K562 (cell line): ENCODE measurements around the gene SEMA6B. TPM values are rescaled to one million over a fixed set of nuclear protein-coding genes. Genes with fewer than 3 reads are reported as not detected.
A peak's percentile ranks its signal among the peaks of the same experiment; 100 is the strongest.

Experiments used
- ATAC-seq: fragments of 200-7000 bp; cut with Tn5 transposase; 3 replicates; pipeline ENCODE4 v1.9.1; 2020; ENCODE audit warnings: moderate library complexity
- BruUV-seq: library from RNA; stranded (reverse); fragments of 400-500 nt; replicated peaks from 2 replicates; lab custom pipeline; 2021; lab: Mats Ljungman, UMichigan
- CTCF ChIA-PET: fragments of 300-600 bp; formaldehyde crosslinking; extraction: SDS; loops from one replicate; lab custom pipeline; 2021; ENCODE audit warnings: low intra/inter-chr PET ratio; lab: Yijun Ruan, JAX
- POLR2A ChIA-PET: fragments of 300-600, 350-650 bp; sonication (Branson Sonifier 250); formaldehyde crosslinking; extraction: SDS; loops from one replicate; lab custom pipeline; 2021; ENCODE audit warnings: antibody characterized with exemption, inconsistent platforms; lab: Yijun Ruan, JAX
- DNase-seq, 4 experiments: peaks; one replicate each; pipeline versions ENCODE4 v3.0.0 to v3.0.0-alpha.2; 2011 to 2018; ENCODE audit warnings: low spot score in 3 of 4, mixed read lengths in 3 of 4; ENCODE audit errors: extremely low read depth in 1 of 4
- FAIRE-seq: peaks from 2 replicates; lab custom pipeline; 2011; peaks lifted over from hg19 to GRCh38; lab: Jason Lieb, UNC
- H2AFZ ChIP-seq: 2 replicates; pipeline ENCODE4 v1.6.0; 2011; ENCODE audit warnings: low read depth, low read length, control low read depth, inconsistent platforms
- H3K27ac ChIP-seq: fragments of 200-600 bp; 3 replicates; pipeline ENCODE4 v1.8.0; 2011; ENCODE audit warnings: low read depth, mild to moderate bottlenecking, control low read depth, inconsistent platforms, low read length, moderate library complexity, mixed read lengths; ENCODE audit errors: extremely low read depth
- H3K27me3 ChIP-seq, 2 experiments: fragments of 300-600 bp in 1 of 2; 2 replicates in 1 of 2; 3 replicates in 1 of 2; pipeline versions ENCODE4 v1.6.0 to v1.8.0; 2011; ENCODE audit warnings: inconsistent platforms in 2 of 2, low read length in 2 of 2, mild to moderate bottlenecking in 1 of 2, mixed read lengths in 1 of 2, moderate library complexity in 1 of 2; ENCODE audit not compliant: control insufficient read depth in 2 of 2, insufficient read depth in 2 of 2
- H3K36me3 ChIP-seq: fragments of 300-600 bp; 3 replicates; pipeline ENCODE4 v1.8.0; 2011; ENCODE audit warnings: mild to moderate bottlenecking, low read length, inconsistent platforms; ENCODE audit not compliant: control insufficient read depth, insufficient read depth
- H3K4me1 ChIP-seq, 2 experiments: fragments of 200-600 bp in 1 of 2; replicated peaks in 1 of 2; 2 replicates in 1 of 2; 3 replicates in 1 of 2; pipeline versions ENCODE4 v1.5.1 to v1.8.0; 2011; ENCODE audit warnings: inconsistent platforms in 2 of 2, low read length in 2 of 2, mild to moderate bottlenecking in 1 of 2, mixed read lengths in 1 of 2, moderate library complexity in 1 of 2; ENCODE audit not compliant: control insufficient read depth in 2 of 2, insufficient read depth in 2 of 2
- H3K4me2 ChIP-seq: 2 replicates; pipeline ENCODE4 v1.6.1; 2011; ENCODE audit warnings: low read length, control low read depth, inconsistent platforms, mixed read lengths; ENCODE audit not compliant: insufficient read depth
- H3K4me3 ChIP-seq: fragments of 200-600 bp; sonication (generic), shearing (Covaris generic); 2 replicates; pipeline ENCODE4 v1.5.1; 2016; ENCODE audit warnings: control low read depth, inconsistent platforms
- H3K79me2 ChIP-seq: fragments of 200-600 bp; 3 replicates; pipeline ENCODE4 v1.8.0; 2011; ENCODE audit warnings: low read length, inconsistent platforms; ENCODE audit not compliant: control insufficient read depth, insufficient read depth
- H3K9ac ChIP-seq, 2 experiments: 2 replicates each; pipeline versions ENCODE4 v1.6.0 to v1.6.1; 2011; ENCODE audit warnings: low read depth in 2 of 2, low read length in 2 of 2, control low read depth in 1 of 2, inconsistent platforms in 1 of 2, mild to moderate bottlenecking in 1 of 2, mixed read lengths in 1 of 2; ENCODE audit not compliant: insufficient read depth in 1 of 2
- H3K9me1 ChIP-seq: one replicate; pipeline ENCODE4 v1.6.0; 2011; ENCODE audit warnings: inconsistent platforms, mild to moderate bottlenecking, low read length, moderate library complexity; ENCODE audit not compliant: control insufficient read depth, insufficient read depth
- H3K9me3 ChIP-seq: replicated peaks from 2 replicates; pipeline ENCODE4 v1.5.1; 2011; ENCODE audit warnings: low read depth, low read length, inconsistent platforms; ENCODE audit not compliant: control insufficient read depth, insufficient read depth
- H4K20me1 ChIP-seq: replicated peaks from 2 replicates; pipeline ENCODE4 v1.6.1; 2011; ENCODE audit warnings: low read length, inconsistent platforms, mixed read lengths; ENCODE audit not compliant: control insufficient read depth, insufficient read depth
- CREB1 ChIP-seq, 2 experiments: sonication (generic) in 1 of 2; formaldehyde crosslinking in 1 of 2; IDR thresholded peaks; 2 replicates each; pipeline versions ENCODE4 v1.6.1 to v1.8.0; 2012 to 2022; ENCODE audit warnings: inconsistent platforms in 1 of 2, mild to moderate bottlenecking in 1 of 2, missing genetic modification reagents in 1 of 2, moderate library complexity in 1 of 2
- CTBP1 ChIP-seq: fragments of 450-650 bp; IDR thresholded peaks from 2 replicates; pipeline ENCODE4 v1.6.1; 2016; ENCODE audit warnings: borderline replicate concordance
- DACH1 ChIP-seq: fragments of 450-650 bp; IDR thresholded peaks from 2 replicates; pipeline ENCODE4 v1.6.1; 2018; ENCODE audit not compliant: partially characterized antibody
- MAZ ChIP-seq, 2 experiments: fragments of 450-650 bp in 1 of 2; sonication (generic) in 1 of 2; formaldehyde crosslinking; IDR thresholded peaks in 1 of 2; conservative IDR thresholded peaks in 1 of 2; 2 replicates each; pipeline versions ENCODE4 v1.4.0 to v1.5.0; 2020; ENCODE audit warnings: mild to moderate bottlenecking in 1 of 2, missing genetic modification reagents in 1 of 2
- MYBL2 ChIP-seq, 2 experiments: fragments of 450-650 bp in 1 of 2; sonication (generic) in 1 of 2; formaldehyde crosslinking in 1 of 2; IDR thresholded peaks; 2 replicates each; pipeline versions ENCODE4 v1.6.1 to v1.8.1; 2017 to 2022; ENCODE audit warnings: borderline replicate concordance in 1 of 2, inconsistent platforms in 1 of 2, low read depth in 1 of 2, mild to moderate bottlenecking in 1 of 2, missing genetic modification reagents in 1 of 2, moderate library complexity in 1 of 2
- RAD21 ChIP-seq, 2 experiments: fragments of 250-450 bp in 1 of 2; fragments of 450-650 bp in 1 of 2; sonication (Bioruptor Pico) in 1 of 2; formaldehyde crosslinking in 1 of 2; IDR thresholded peaks in 1 of 2; conservative IDR thresholded peaks in 1 of 2; 2 replicates each; pipeline versions ENCODE4 v1.4.0 to v1.8.0; 2020 to 2022; ENCODE audit warnings: mild to moderate bottlenecking in 2 of 2, moderate library complexity in 1 of 2
- RBM25 ChIP-seq: fragments of 200-400 bp; formaldehyde crosslinking; IDR thresholded peaks from 2 replicates; pipeline ENCODE4 v1.6.1; 2018; ENCODE audit warnings: low read length, low read depth, moderate library complexity; ENCODE audit not compliant: severe bottlenecking
- SMARCA4 ChIP-seq: fragments of 450-650 bp; IDR thresholded peaks from 2 replicates; pipeline ENCODE4 v1.6.1; 2016
- ZFP36 ChIP-seq: fragments of 150-350 bp; IDR thresholded peaks from 2 replicates; pipeline ENCODE4 v1.6.1; 2018; ENCODE audit warnings: low read length, low read depth; ENCODE audit not compliant: partially characterized antibody
- WGBS: fragments of 100-300 bp; shearing (Covaris generic); methylation state at CpG from one replicate; pipeline ENCODE4 v1.1.6; 2016; ENCODE audit warnings: low coverage, mixed read lengths; ENCODE audit not compliant: insufficient coverage; ENCODE audit errors: missing lambda C conversion rate; 5-methylcytosine and 5-hydroxymethylcytosine counted together
- in situ Hi-C: fragments of 300-500 bp; cut with MboI; formaldehyde crosslinking; loops from 4 replicates; pipeline ENCODE4 v1.15.0; 2018; ENCODE audit warnings: inconsistent platforms, mixed read lengths
- intact Hi-C: fragments of 100-400 bp; cut with micrococcal nuclease; formaldehyde crosslinking; loops from 2 replicates; pipeline ENCODE4 v1.14.2; 2022
- polyA plus RNA-seq, 8 experiments: library from polyadenylated mRNA; depleted of rRNA in 4 of 8; stranded (reverse) in 5 of 8; unstranded in 3 of 8; fragments of >200 nt; fragmentation: Nextera tagmentation in 2 of 8; fragmentation: Illumina TruSeq in 1 of 8; extraction: Ambion mirVana in 2 of 8; extraction: Trizol in 1 of 8; gene quantifications; 2 replicates each; pipeline versions ENCODE4 v1.2.1 to v1.2.3, GENCODE V29; 2011 to 2014; ENCODE audit warnings: inconsistent platforms in 1 of 8, missing spikeins in 1 of 8
- total RNA-seq, 7 experiments: library from RNA; depleted of rRNA in 6 of 7; stranded (reverse); fragments of >200 nt in 6 of 7; fragmentation: Illumina TruSeq in 2 of 7; extraction: Trizol in 2 of 7; gene quantifications; 2 replicates each; pipeline versions ENCODE4 v1.2.1 to v1.2.3, GENCODE V29; 2011 to 2021; ENCODE audit warnings: low replicate concordance in 1 of 7
- TF ChIP-seq, protein P1 (sequence below): sonication (generic); formaldehyde crosslinking; IDR thresholded peaks from 2 replicates; pipeline ENCODE4 v1.8.0; 2022; ENCODE audit warnings: mild to moderate bottlenecking, missing genetic modification reagents, borderline replicate concordance
- TF ChIP-seq, protein P2 (sequence below), 2 experiments: fragments of 250-450 bp in 1 of 2; fragments of 450-650 bp in 1 of 2; sonication (Bioruptor Pico) in 1 of 2; IDR thresholded peaks; 2 replicates each; pipeline versions ENCODE4 v1.6.1 to v1.8.0; 2016 to 2021; ENCODE audit warnings: mild to moderate bottlenecking in 2 of 2, moderate library complexity in 2 of 2, missing compliant biosample characterization in 1 of 2, missing genetic modification characterization in 1 of 2

Gene SEMA6B
- total and polyA plus RNA-seq, 9 of the 15 experiments (the other 6 are each of a cell fraction or from before 2014, with no cell fraction given): 0.65 to 4.6 (median 2.5) TPM; not detected in 2

- in situ Hi-C loops (no loop called here), intact Hi-C loops (no loop called here)
- Histone ChIP-seq H3K9me3 (no peaks in the 10 kb centered on the region), H2AFZ (peak overlapping the region; percentile 85), H3K9me1 (no peaks in the 10 kb centered on the region), H3K27me3 (no peaks in the 10 kb centered on the region), H3K4me2 (peak overlapping the region; percentile 54; the same call in 1 of the 2 replicates), H3K79me2 (no peaks in the 10 kb centered on the region), H4K20me1 (no peaks in the 10 kb centered on the region), H3K36me3 (no peaks in the 10 kb centered on the region), H3K4me1 (peaks cover 0 to 6% of the 10 kb centered on the region in 2 experiments; a peak in 2 of 5 replicates), H3K9ac (peak overlapping the region in 1 of 2 experiments; percentile 31; a peak in 1 of 4 replicates), H3K27ac (no peak overlapping the region), H3K4me3 (no peak overlapping the region)
- WGBS: 39% methylated on average over 11 of the region's 11 CpGs
- FAIRE-seq (peak; percentile 81), ATAC-seq (peak; percentile 94), DNase-seq (peak; percentile 65 to 77 (median 73))
- no TSS peak for BruUV-seq
- ChIA-PET POLR2A (interaction anchor here (0.9 to 1.0 kb wide), 2 partner anchors 19 to 33 kb away, joined by 3 read pairs; no protein-coding TSS in a partner anchor), CTCF (no interaction called here)
- TF ChIP-seq MAZ (CRISPR knock-in tag; conservative IDR thresholded peaks at IDR 0.05 in 1 of 2, IDR thresholded peaks at IDR 0.05 in 1 of 2): 0 out of 4 replicates have a peak, but pooled peaks of 1 of the 2 experiments have one; percentile 29
- TF ChIP-seq SMARCA4: no peak
- TF ChIP-seq CTBP1: peak; percentile 24; the same call in 1 of the 2 replicates
- TF ChIP-seq, protein P1, sequence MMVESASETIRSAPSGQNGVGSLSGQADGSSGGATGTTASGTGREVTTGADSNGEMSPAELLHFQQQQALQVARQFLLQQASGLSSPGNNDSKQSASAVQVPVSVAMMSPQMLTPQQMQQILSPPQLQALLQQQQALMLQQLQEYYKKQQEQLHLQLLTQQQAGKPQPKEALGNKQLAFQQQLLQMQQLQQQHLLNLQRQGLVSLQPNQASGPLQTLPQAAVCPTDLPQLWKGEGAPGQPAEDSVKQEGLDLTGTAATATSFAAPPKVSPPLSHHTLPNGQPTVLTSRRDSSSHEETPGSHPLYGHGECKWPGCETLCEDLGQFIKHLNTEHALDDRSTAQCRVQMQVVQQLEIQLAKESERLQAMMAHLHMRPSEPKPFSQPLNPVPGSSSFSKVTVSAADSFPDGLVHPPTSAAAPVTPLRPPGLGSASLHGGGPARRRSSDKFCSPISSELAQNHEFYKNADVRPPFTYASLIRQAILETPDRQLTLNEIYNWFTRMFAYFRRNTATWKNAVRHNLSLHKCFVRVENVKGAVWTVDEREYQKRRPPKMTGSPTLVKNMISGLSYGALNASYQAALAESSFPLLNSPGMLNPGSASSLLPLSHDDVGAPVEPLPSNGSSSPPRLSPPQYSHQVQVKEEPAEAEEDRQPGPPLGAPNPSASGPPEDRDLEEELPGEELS: 0 out of 2 replicates have a peak, but pooled peaks have one; percentile 32
- TF ChIP-seq RAD21 (CRISPR knock-in tag; conservative IDR thresholded peaks at IDR 0.05 in 1 of 2, IDR thresholded peaks at IDR 0.05 in 1 of 2): peak in 1 of 2 experiments; percentile 61; a peak in 2 of 4 replicates
- TF ChIP-seq ZFP36: peak; percentile 91
- TF ChIP-seq, protein P2, sequence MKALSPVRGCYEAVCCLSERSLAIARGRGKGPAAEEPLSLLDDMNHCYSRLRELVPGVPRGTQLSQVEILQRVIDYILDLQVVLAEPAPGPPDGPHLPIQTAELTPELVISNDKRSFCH (CRISPR knock-in tag; IDR thresholded peaks at IDR 0.05): no peak
- TF ChIP-seq, protein P2 (tag; IDR thresholded peaks at IDR 0.05): 0 out of 2 replicates have a peak, but pooled peaks have one; percentile 27
- TF ChIP-seq MYBL2 (IDR thresholded peaks at IDR 0.05; ENCODE audit: low read depth): no peak
- no peak for TF ChIP-seq MYBL2 (CRISPR knock-in tag; IDR thresholded peaks at IDR 0.05; ENCODE audit: borderline replicate concordance)
- TF ChIP-seq DACH1: no peak
- TF ChIP-seq CREB1 (IDR thresholded peaks at IDR 0.05): no peak; the same call in 1 of the 2 replicates
- TF ChIP-seq CREB1 (CRISPR knock-in tag; IDR thresholded peaks at IDR 0.05): peak; percentile 41; the same call in 1 of the 2 replicates
- TF ChIP-seq RBM25: no peak
These were observed 30.3 kb upstream of the SEMA6B start for GRCh38 chr19:4589579-4590410.
